Heart left ventricle (tissue), 16 donors: ENCODE measurements around the gene MICAL2. TPM values are rescaled to one million over a fixed set of nuclear protein-coding genes. Genes with fewer than 3 reads are reported as not detected.

Source experiments
- ATAC-seq, 4 donors: fragments of 200-7000 bp; cut with Tn5 transposase; one replicate each; pipeline ENCODE4 v1.9.1; 2020 to 2022; ENCODE audit warnings: moderate library complexity in 4 of 4, mild to moderate bottlenecking in 3 of 4, moderate number of reproducible peaks in 1 of 4
- DNase-seq, 5 donors: peaks; one replicate each; pipeline ENCODE4 v3.0.0-alpha.2; 2020
- H3K27ac ChIP-seq, 12 donors: fragments of 200-600 bp; sonication (generic) in 4 of 12; one replicate each; pipeline versions ENCODE4 v1.5.0 to v1.8.0; 2016 to 2022; ENCODE audit warnings: mild to moderate bottlenecking in 2 of 12
- H3K27me3 ChIP-seq, 9 donors: fragments of 200-600 bp; sonication (generic) in 2 of 9; one replicate each; pipeline versions ENCODE4 v1.5.1 to v1.8.0; 2016 to 2022; ENCODE audit warnings: mild to moderate bottlenecking in 3 of 9
- H3K36me3 ChIP-seq, 9 donors: fragments of 200-600 bp; sonication (generic) in 2 of 9; one replicate each; pipeline versions ENCODE4 v1.5.0 to v1.8.0; 2018 to 2022; ENCODE audit warnings: mild to moderate bottlenecking in 2 of 9
- H3K4me1 ChIP-seq, 12 donors: fragments of 200-600 bp; sonication (generic) in 4 of 12; one replicate each; pipeline versions ENCODE4 v1.5.0 to v1.8.0; 2016 to 2022; ENCODE audit warnings: mild to moderate bottlenecking in 3 of 12
- H3K4me3 ChIP-seq, 12 donors: fragments of 200-600 bp; sonication (generic) in 4 of 12; one replicate each; pipeline versions ENCODE4 v1.5.0 to v1.8.0; 2017 to 2022; ENCODE audit warnings: mild to moderate bottlenecking in 9 of 12, moderate library complexity in 4 of 12
- H3K9me3 ChIP-seq, 12 donors: fragments of 200-600 bp; sonication (generic) in 4 of 12; one replicate each; pipeline versions ENCODE4 v1.5.0 to v1.8.0; 2016 to 2022; ENCODE audit warnings: mild to moderate bottlenecking in 1 of 12
- CTCF ChIP-seq, 12 donors: fragments of 200-600 bp; sonication (generic) in 4 of 12; IDR thresholded peaks; one replicate each; pipeline versions ENCODE4 v1.5.0 to v1.8.0; 2018 to 2022; ENCODE audit warnings: antibody characterized with exemption in 12 of 12, mild to moderate bottlenecking in 5 of 12
- POLR2A ChIP-seq, 2 donors: fragments of 450-650 bp; IDR thresholded peaks; one replicate each; pipeline ENCODE4 v1.6.1; 2017; ENCODE audit warnings: antibody characterized with exemption in 2 of 2, mild to moderate bottlenecking in 2 of 2, moderate library complexity in 2 of 2
- WGBS, 4 donors: extraction: QIAGEN DNeasy Blood & Tissue Kit in 2 of 4; methylation state at CpG; one replicate each; pipeline versions ENCODE4 v1.1.5 to v1.1.7; 2013 to 2018; 5-methylcytosine and 5-hydroxymethylcytosine counted together
- intact Hi-C, 10 donors: fragments of 100-400 bp; cut with DNase I; formaldehyde crosslinking; loops; one replicate each; pipeline versions ENCODE4 v1.11.1 to v1.14.2; 2022
- polyA plus RNA-seq, 2 donors: library from polyadenylated mRNA; stranded (reverse); fragments of 200-250 nt; gene quantifications; one replicate each; pipeline ENCODE4 v1.2.3, GENCODE V29; 2013
- total RNA-seq, 9 donors: library from RNA; depleted of rRNA in 2 of 9; stranded (reverse); fragments of >200 nt in 2 of 9; fragmentation: NEBNext Ultra II Directional in 3 of 9; extraction: Animal tissue kit (Norgen Biotek cat#: 25700) in 3 of 9; gene quantifications; one replicate each; pipeline versions ENCODE4 v1.1.0 to v1.2.4, GENCODE V29; 2016 to 2023
- donor health status: ischemic (EF 13 %, LVEDD 7.1; RV severe dilation, severe dysfunction).
- donor health status: healthy with polysubstance abuse.
- donor health status: DM: no; HTN: yes; CAD: no.
- donor health status: DM: no; HTN: no; CAD: no.
- donor health status: ischemic (EF 25% LVEDD 6.9; RV normal size, moderate dysfunction).
- donor health status: ischemic (EF 25% LVEDD 5.7; RV mildly dilated, moderate dysfunction).
- donor health status: healthy.
- donor health status: DM: yes; HTN: yes; CAD: no.
- donor health status: ischemic (EF 35%, LVEDD 5.7; RV mildly dilated, moderate dysfunction).
- donor health status: nonischemic (EF 11% LVEDD 7.7; RV severe dilation, severe dysfunction).
- donor health status: DM: yes; HTN: yes; CAD: no.
- donor health status: PGD.
- donor health status: ischemic (EF 29% LVEDD 5.4; RV normal size, mild dysfunction).
- donor health status: nonischemic (EF 23%, LVEDD 6.1; RV moderate dilation, normal function).

The MICAL2 gene
- total and polyA plus RNA-seq, 11 donors = 37.6 to 110 (median 86.4) TPM

DNA sequence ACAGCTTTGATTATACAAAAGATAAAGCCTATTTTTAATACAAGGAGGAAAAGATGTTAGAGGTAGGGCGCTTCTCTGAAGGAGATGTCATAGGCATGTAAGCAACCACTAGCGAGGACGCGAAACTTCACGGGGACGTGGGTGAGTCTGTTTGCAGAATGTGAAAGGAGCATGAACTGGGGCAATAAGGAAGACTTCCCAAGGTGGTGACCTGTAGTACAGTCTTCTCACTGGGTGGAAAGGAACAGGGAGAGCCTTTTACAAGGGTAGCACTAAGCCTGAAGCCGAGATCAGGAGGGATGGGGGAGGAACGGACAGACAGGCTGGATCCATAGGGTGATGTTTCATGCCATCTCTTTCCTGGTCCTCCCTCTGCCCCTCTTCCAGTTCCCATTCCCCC is 10.0 kb upstream of the MICAL2 start:
- no peaks in the 10 kb centered on the region for H3K36me3 ChIP-seq
- H3K27me3 ChIP-seq = no peaks in the 10 kb centered on the region
- H3K27ac ChIP-seq = no peak overlapping the region
- H3K9me3 ChIP-seq = no peaks in the 10 kb centered on the region
- H3K4me1 ChIP-seq = peaks cover 0 to 47% (median 22%) of the 10 kb centered on the region in 12 donors
- ATAC-seq = no peak
- WGBS, 4 donors = 68 to 86% (median 84%) methylated on average over 8 of the region's 8 CpGs
- no peak for DNase-seq
- intact Hi-C loops = loop anchor here in 1 of 10 donors (5.0 kb wide), 1 partner anchor 132 kb away; no protein-coding TSS in a partner anchor
- no peak overlapping the region for H3K4me3 ChIP-seq
- TF ChIP-seq POLR2A (IDR thresholded peaks at IDR 0.05) (no peak), CTCF (IDR thresholded peaks at IDR 0.05) (no peak)

GRCh38 chr11:12100841-12101242 is 9.5 kb upstream of the MICAL2 start:
- DNase-seq (peak in 2 of 5 donors; percentile 42 to 75), ATAC-seq (peak; percentile 48 to 67 (median 63))
- no peaks in the 10 kb centered on the region for H3K9me3 ChIP-seq
- WGBS, 4 donors = 21 to 32% (median 29%) methylated on average over 5 of the region's 5 CpGs
- no peak overlapping the region for H3K4me3 ChIP-seq
- no peak overlapping the region for H3K27ac ChIP-seq
- TF ChIP-seq CTCF (IDR thresholded peaks at IDR 0.05) = no peak
- no peak for TF ChIP-seq POLR2A (IDR thresholded peaks at IDR 0.05)
- H3K36me3 ChIP-seq = no peaks in the 10 kb centered on the region
- peaks cover 0 to 47% (median 23%) of the 10 kb centered on the region in 12 donors for H3K4me1 ChIP-seq
- H3K27me3 ChIP-seq = no peaks in the 10 kb centered on the region
- intact Hi-C loops = loop anchor here in 1 of 10 donors (5.0 kb wide), 1 partner anchor 131 kb away; no protein-coding TSS in a partner anchor

GRCh38 chr11:12101318-12101717 is 9.1 kb upstream of the MICAL2 start:
- intact Hi-C loops = loop anchor here in 1 of 10 donors (5.0 kb wide), 1 partner anchor 131 kb away; no protein-coding TSS in a partner anchor
- DNase-seq (no peak), ATAC-seq (no peak)
- Histone ChIP-seq H3K27ac (no peak overlapping the region), H3K9me3 (no peaks in the 10 kb centered on the region), H3K4me1 (peaks cover 0 to 51% (median 24%) of the 10 kb centered on the region in 12 donors), H3K36me3 (no peaks in the 10 kb centered on the region), H3K27me3 (no peaks in the 10 kb centered on the region), H3K4me3 (no peak overlapping the region)
- WGBS, 4 donors = 79 to 88% (median 83%) methylated on average over 1 of the region's 1 CpG
- TF ChIP-seq POLR2A (IDR thresholded peaks at IDR 0.05) = no peak
- no peak for TF ChIP-seq CTCF (IDR thresholded peaks at IDR 0.05)

- Histone ChIP-seq H3K36me3 (no peaks in the 10 kb centered on the region), H3K4me3 (no peak overlapping the region), H3K4me1 (peaks cover 0 to 52% (median 26%) of the 10 kb centered on the region in 12 donors), H3K27ac (no peak overlapping the region), H3K27me3 (no peaks in the 10 kb centered on the region), H3K9me3 (no peaks in the 10 kb centered on the region)
- 70 to 77% (median 73%) methylated on average over 5 of the region's 5 CpGs for WGBS, 4 donors
- ATAC-seq = no peak
- DNase-seq = no peak
- TF ChIP-seq POLR2A (IDR thresholded peaks at IDR 0.05) = no peak
- no peak for TF ChIP-seq CTCF (IDR thresholded peaks at IDR 0.05)
- intact Hi-C loops = loop anchor here in 1 of 10 donors (5.0 kb wide), 1 partner anchor 130 kb away; no protein-coding TSS in a partner anchor
These were observed 7.6 kb upstream of the MICAL2 start for GRCh38 chr11:12102588-12103410.
